ENCODE results near the gene HMX1. TPM values are rescaled to one million over a fixed set of nuclear protein-coding genes. Genes with fewer than 3 reads are reported as not detected.

HMX1 gene
- total RNA-seq, 8 experiments from 2014 or later: 0.13 to 4.4 (median 0.43) TPM; not detected in 3

DNA sequence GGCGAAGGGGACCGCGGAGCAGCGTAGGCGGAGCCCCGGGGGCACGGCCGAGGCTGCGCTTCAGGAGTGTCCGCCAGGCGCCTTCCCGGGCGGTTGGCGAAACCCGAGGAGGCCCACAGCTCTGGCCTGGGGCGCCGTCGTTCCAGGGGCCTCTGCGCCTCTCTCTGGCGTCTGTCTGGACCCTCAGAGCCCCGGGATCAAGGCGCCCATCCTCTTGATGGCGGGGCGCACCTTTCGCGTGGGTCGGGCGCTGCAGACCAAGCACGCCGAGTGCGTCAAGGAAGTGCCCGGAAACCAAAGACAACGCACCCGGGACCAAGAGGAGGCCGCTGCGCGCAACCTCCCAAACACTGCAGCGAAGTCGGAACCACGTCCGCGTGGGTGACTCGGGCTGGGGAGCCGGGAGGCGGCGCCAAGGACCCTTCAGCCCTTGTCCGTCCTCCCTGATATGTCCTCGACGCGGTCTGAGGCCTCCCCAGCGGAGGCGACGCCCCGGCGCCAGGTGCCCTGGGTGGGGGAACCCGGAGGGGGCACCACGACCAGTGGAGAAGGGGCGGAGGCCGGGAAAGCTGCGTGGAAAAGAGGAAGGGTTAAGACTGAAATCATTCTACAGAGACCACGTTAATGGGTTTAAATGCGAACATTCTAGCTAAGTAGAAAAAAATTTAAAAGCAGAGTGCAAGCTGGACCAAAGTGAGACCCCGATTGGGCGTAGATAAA is 9.9 kb downstream of the HMX1 start:
- no peaks in the 10 kb centered on the region for H3K4me1 ChIP-seq (replicated peaks in 1 of 2)
- WGBS, 10 experiments: 0 to 60% (median 2%) methylated on average over 1 to 13 of the region's 64 CpGs; no CpG with 5 or more reads in 3 of the 10 experiments
- no peak overlapping the region for H3K4me3 ChIP-seq
- ATAC-seq (replicated peaks in 6 of 8): peak in 1 of 8 experiments; percentile 39
- H3K27ac ChIP-seq: no peak overlapping the region
- in situ Hi-C loops (cut with MboI; ENCODE audit: low pct_unique_long_range_greater_than_20kb in 2 of 9, low sequenced_read_pairs in 9 of 9, unreplicated experiment in 9 of 9): no loop called here

DNA sequence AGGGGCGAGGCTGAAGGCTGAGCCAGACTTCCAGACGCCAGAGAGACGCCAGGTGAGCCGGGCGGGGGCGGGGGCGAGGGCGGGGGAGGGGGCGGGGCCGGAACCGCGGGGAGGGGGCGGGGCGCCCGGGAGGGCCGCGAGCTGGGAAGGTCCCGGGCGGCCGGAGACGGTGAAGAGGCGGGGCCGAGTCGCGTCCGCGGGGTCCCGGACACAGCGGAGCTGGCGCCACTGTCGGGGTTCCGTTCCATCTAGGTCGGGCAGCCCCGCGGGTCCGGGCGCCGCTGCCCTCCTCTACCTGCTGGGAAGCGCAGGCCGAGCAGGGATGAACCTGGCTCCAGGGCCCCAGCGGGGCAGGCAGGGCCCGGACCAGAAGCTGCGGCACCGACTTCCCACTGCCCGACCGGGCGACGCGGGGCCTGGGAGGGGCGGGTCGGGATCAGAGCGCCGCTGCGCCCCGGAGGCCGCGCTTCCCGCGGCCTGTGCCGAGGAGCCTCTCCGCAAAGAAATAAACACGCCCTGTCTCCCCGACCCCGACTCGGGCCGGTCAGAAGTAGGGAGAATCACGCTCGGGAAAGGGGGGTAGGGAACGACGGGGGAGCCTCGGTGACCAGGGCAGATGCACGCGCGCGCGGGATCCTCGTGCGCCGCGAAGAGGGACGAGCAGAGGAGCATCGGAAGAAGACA is 10.6 kb downstream of the HMX1 start:
- Histone ChIP-seq H3K27ac (no peak overlapping the region), H3K4me3 (no peak overlapping the region), H3K4me1 (replicated peaks in 1 of 2) (no peaks in the 10 kb centered on the region)
- ATAC-seq (replicated peaks in 6 of 8): peak in 1 of 8 experiments; percentile 17
- in situ Hi-C loops (cut with MboI; ENCODE audit: low pct_unique_long_range_greater_than_20kb in 2 of 9, low sequenced_read_pairs in 9 of 9, unreplicated experiment in 9 of 9): no loop called here
- 0 to 17% (median 1%) methylated on average over 6 to 20 of the region's 82 CpGs; no CpG with 5 or more reads in 7 of the 10 experiments for WGBS, 10 experiments

DNA sequence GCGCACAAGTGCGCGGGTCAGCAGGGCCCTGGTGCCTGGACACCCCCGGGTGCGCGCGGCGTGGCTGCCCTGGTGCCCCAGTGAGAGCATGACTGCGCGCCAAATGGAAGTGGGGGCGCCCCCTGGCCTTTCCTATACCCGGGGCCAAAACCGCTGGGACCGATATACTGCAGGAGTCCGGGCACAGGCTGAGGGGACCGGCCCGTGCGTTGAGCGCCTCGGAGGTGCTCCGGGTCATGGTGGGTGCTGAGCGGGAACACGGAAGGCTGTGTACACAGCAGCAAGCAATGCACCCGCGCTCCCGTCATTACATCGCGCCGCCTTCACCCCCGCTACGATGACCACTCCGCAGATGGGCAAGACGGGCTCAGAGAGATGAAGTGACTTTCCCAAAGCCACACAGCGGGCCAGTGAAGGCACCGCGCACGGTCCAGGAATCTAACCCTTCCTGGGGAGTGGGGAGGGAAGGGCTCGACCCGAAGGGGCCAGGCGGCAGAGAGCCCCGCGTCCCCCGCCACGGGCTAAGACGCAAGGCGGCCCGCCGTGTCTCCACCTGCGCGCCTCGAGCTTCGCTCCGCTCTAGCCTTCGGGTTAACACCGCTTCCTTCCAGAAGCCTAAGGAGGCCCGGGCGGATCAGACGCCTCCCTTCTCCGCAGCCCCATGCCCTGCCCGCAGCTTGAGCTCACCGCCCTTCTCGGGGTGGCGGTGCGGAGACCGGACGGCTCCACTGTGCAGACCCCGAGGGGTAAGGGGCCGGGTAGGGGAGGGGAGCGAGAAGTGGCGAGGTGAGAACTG is 11.3 kb downstream of the HMX1 start:
- in situ Hi-C loops (cut with MboI; ENCODE audit: low pct_unique_long_range_greater_than_20kb in 2 of 9, low sequenced_read_pairs in 9 of 9, unreplicated experiment in 9 of 9): no loop called here
- peak in 1 of 8 experiments; percentile 13 for ATAC-seq (replicated peaks in 6 of 8)
- Histone ChIP-seq H3K4me3 (no peak overlapping the region), H3K4me1 (replicated peaks in 1 of 2) (no peaks in the 10 kb centered on the region), H3K27ac (no peak overlapping the region)
- 0 to 4% (median 2%) methylated on average over 5 to 13 of the region's 70 CpGs; no CpG with 5 or more reads in 7 of the 10 experiments for WGBS, 10 experiments

DNA sequence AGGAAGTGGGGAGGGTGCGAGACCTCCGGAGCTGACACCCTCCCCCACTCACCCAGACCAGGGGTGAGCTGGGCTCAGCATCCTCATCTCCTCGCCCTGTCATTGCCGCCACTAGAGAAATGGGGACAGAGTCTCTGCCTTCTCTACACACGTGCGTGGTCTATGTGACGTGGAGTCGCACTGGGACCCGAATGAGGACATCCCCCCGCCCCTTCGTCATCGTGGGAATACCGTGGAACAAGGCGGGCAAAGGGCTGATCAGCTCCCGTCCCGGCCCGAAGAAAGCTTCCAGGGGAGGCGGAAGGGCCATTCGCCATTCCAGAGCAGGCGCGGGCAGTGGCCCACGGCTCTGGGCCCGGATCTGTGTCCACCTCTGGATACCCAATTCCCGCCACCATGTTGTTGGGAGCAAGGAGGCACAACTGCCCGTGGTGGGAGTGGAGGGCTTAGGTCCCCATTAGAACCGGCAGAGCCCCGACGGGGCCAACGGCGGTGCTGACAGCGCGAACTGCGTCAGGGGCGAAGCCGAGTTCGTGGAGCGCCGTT is 12.0 kb downstream of the HMX1 start:
- WGBS, 10 experiments: 0 to 60% (median 2%) methylated on average over 1 to 16 of the region's 38 CpGs; no CpG with 5 or more reads in 5 of the 10 experiments
- Histone ChIP-seq H3K27ac (no peak overlapping the region), H3K4me3 (no peak overlapping the region), H3K4me1 (replicated peaks in 1 of 2) (no peaks in the 10 kb centered on the region)
- no peak for ATAC-seq (replicated peaks in 6 of 8)
- in situ Hi-C loops (cut with MboI; ENCODE audit: low pct_unique_long_range_greater_than_20kb in 2 of 9, low sequenced_read_pairs in 9 of 9, unreplicated experiment in 9 of 9): no loop called here

DNA sequence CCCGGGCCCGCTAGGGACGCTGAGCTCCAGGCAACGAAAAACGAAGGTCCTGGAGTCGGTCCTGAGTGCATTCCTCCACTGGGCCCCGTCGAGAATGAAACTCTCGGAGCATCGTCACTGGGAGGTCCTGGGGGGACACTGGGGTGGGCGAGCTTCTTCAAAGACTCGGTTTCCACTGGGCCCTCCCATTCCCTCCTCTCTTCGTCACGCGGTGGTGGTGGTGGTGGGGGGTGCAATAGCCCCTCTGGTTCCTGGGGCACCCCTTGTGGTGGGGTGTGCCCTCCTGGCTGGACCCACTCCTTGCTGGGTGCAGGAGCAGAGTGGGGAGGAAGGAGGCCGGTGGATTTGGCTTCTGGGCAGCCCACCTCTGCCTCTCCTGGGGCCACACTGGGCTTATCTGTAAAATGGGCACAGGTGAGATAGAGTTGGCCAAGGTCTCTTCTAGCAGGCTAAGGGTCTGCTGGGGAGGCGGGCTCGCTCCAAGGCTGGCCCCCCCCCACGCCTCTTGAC is 12.9 kb downstream of the HMX1 start:
- 0 to 17% (median 0%) methylated on average over 1 to 11 of the region's 19 CpGs; no CpG with 5 or more reads in 7 of the 10 experiments for WGBS, 10 experiments
- Histone ChIP-seq H3K27ac (no peak overlapping the region), H3K4me1 (replicated peaks in 1 of 2) (no peaks in the 10 kb centered on the region), H3K4me3 (no peak overlapping the region)
- no peak for ATAC-seq (replicated peaks in 6 of 8)
- in situ Hi-C loops (cut with MboI; ENCODE audit: low pct_unique_long_range_greater_than_20kb in 2 of 9, low sequenced_read_pairs in 9 of 9, unreplicated experiment in 9 of 9): no loop called here

DNA sequence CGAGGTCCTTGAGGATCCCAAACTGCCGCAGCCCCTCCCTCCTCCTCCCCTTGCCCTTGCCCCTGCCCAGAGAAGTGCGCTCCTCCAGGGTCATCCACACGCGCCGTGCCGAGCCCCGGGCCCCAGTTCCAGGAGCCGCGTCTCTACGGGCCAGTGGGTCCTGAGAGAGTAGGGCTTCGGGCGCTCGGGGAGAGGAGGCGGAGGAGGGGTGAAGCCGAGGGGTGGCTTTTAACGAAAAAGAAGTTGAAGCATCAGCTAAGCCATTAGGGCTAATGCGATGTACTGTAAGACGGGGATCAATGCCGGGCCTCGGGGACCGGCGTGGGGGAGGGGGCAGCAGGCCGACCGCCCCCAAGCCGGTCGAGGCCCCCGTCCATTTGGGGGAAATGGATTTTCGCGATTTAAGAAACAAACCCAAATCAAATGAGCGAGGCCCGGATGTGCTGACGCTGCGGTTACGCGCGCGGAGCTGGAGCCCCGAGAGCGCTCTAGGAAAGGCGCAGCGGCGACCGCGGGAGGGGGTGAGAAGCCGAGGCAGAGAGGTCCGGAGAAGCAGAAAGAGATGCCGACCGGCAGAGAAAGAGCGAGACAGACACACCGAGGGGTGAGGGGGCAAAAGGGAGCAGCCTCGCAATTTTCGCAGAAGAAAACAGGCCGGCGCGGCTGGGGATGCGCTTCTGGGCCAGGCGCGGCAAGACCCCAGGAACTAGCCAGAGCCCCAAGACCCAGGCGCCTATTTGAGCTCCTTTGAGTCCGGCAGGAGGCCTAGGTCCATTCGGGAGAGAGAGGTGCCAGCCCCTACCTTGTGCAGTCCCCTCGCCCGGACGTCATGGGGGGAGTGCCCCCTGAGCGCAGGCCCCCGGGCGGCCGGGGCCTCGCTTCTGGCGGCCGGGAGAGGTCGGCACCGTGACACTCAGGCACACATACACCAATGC is 13.6 kb downstream of the HMX1 start:
- WGBS, 10 experiments: 0 to 10% (median 1%) methylated on average over 2 to 14 of the region's 74 CpGs; no CpG with 5 or more reads in 4 of the 10 experiments
- no peak for ATAC-seq (replicated peaks in 6 of 8)
- in situ Hi-C loops (cut with MboI; ENCODE audit: low pct_unique_long_range_greater_than_20kb in 2 of 9, low sequenced_read_pairs in 9 of 9, unreplicated experiment in 9 of 9): no loop called here
- H3K27ac ChIP-seq: no peak overlapping the region
- H3K4me3 ChIP-seq: peak overlapping the region in 3 of 5 donors; percentile 11 to 14 (median 14)
- no peaks in the 10 kb centered on the region for H3K4me1 ChIP-seq (replicated peaks in 1 of 2)

DNA sequence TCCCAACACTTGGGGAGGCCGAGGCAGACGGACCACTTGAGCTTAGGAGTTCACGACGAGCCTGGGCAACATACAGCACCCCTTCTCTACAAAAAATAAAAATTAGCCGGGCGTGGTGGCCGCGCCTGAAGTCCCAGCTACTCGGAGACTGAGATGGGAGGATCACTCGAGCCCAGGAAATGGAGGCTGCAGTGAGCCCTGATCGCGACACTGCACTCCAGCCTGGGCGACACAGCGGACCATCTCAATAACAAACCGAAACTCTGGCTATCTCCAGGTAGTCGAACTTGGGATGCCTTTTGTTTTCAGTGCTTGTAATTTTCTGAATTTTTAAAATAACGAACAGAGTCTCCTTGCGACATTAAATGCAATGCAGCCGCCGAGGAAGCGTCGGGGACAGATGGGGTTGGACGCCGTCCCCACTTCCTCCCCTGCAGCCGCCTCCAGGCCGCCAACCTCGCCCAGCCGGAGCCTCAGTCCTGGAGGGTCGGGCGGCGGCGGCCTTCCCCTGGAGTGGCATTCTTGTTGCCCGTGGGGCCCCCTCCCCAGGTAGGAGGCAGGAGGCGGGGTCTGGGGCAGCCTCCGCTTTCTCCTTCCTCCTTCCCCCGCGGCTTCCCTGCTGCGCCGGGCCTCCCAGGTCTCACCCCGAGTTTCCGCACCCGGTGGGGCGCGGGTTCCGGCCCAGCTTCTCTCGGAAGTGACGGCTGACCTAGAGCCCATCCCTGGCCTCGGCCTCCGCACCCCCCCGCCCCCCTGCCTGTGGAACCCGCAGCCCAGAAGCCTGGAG is 14.6 kb downstream of the HMX1 start:
- in situ Hi-C loops (cut with MboI; ENCODE audit: low pct_unique_long_range_greater_than_20kb in 2 of 9, low sequenced_read_pairs in 9 of 9, unreplicated experiment in 9 of 9): no loop called here
- H3K4me3 ChIP-seq: no peak overlapping the region
- H3K27ac ChIP-seq: no peak overlapping the region
- no peak for ATAC-seq (replicated peaks in 6 of 8)
- no peaks in the 10 kb centered on the region for H3K4me1 ChIP-seq (replicated peaks in 1 of 2)
- 0 to 60% (median 0%) methylated on average over 1 to 9 of the region's 51 CpGs; no CpG with 5 or more reads in 5 of the 10 experiments for WGBS, 10 experiments

DNA sequence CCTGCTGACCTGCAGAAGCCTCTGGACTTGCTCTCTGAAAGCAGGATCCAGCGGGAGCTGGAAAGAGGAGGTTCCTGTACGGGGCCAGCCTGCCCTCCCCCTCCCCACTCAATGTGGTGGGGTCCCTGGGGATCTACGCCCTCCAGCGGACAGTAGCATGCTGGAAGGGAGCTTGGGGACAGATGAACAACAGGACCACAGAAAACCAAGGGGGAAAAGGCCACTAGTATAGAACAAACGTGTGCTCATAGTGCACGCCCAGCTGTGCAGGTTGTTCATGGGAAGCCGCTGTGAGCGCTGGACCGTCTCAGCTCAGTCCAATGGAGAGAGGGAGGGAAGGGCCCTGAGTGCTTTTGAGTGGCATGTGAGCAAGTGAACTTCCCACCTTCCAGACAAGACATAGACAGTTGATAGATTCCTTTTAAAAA is 15.8 kb downstream of the HMX1 start:
- no peak overlapping the region for H3K4me3 ChIP-seq
- ATAC-seq (replicated peaks in 6 of 8): peak in 5 of 8 experiments; percentile 54 to 85 (median 67)
- 0 to 60% (median 15%) methylated on average over 1 to 8 of the region's 9 CpGs; no CpG with 5 or more reads in 1 of the 10 experiments for WGBS, 10 experiments
- H3K27ac ChIP-seq: no peak overlapping the region
- no peaks in the 10 kb centered on the region for H3K4me1 ChIP-seq (replicated peaks in 1 of 2)
- in situ Hi-C loops (cut with MboI; ENCODE audit: low pct_unique_long_range_greater_than_20kb in 2 of 9, low sequenced_read_pairs in 9 of 9, unreplicated experiment in 9 of 9): no loop called here

DNA sequence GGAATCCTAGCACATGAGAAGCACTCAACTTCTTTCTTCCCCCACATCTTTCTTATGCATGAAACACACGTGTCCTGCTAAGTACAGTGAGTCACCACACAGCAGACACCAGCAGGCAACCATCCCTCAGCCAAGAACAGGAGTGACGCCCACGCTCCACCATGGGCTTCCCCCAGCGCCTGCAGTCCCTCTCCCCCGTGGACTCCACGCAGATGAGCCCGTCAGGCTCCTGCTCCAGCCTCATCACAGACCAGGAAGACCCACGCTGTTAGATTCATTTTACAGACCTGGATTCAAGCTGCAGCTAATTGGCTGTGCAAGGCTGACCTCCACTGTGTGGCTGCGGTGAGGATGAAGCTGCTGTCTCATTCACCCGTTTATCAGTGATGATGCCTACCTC is 16.7 kb downstream of the HMX1 start:
- ATAC-seq (replicated peaks in 6 of 8): peak; percentile 79 to 98 (median 88)
- Histone ChIP-seq H3K4me3 (no peak overlapping the region), H3K4me1 (replicated peaks in 1 of 2) (no peaks in the 10 kb centered on the region), H3K27ac (no peak overlapping the region)
- 0 to 27% (median 5%) methylated on average over 2 to 7 of the region's 10 CpGs; no CpG with 5 or more reads in 4 of the 10 experiments for WGBS, 10 experiments
- in situ Hi-C loops (cut with MboI; ENCODE audit: low pct_unique_long_range_greater_than_20kb in 2 of 9, low sequenced_read_pairs in 9 of 9, unreplicated experiment in 9 of 9): no loop called here

DNA sequence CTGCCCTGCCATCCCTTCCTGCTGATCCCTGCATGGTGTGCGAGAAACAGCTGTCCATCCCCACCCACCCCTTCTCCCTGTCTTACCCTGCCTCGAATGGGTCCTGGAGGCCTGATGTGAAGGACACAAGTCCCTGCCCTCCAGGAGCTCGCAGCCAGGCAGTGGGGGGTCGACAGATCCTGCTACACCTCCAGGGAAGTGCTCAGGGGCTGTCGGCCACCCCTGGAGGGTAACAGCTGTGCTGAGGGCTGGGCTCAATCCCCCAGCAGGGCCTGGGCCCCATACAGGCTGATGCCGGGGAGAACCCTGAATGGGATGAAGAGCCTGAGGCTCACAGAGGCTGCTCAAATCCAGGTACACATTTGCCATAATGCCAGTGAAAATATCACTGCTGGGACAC is 17.6 kb downstream of the HMX1 start:
- Histone ChIP-seq H3K4me1 (replicated peaks in 1 of 2) (no peaks in the 10 kb centered on the region), H3K27ac (no peak overlapping the region), H3K4me3 (no peak overlapping the region)
- no peak for ATAC-seq (replicated peaks in 6 of 8)
- WGBS, 10 experiments: 0 to 36% methylated on average over 1 to 2 of the region's 6 CpGs; no CpG with 5 or more reads in 8 of the 10 experiments
- in situ Hi-C loops (cut with MboI; ENCODE audit: low pct_unique_long_range_greater_than_20kb in 2 of 9, low sequenced_read_pairs in 9 of 9, unreplicated experiment in 9 of 9): no loop called here

DNA sequence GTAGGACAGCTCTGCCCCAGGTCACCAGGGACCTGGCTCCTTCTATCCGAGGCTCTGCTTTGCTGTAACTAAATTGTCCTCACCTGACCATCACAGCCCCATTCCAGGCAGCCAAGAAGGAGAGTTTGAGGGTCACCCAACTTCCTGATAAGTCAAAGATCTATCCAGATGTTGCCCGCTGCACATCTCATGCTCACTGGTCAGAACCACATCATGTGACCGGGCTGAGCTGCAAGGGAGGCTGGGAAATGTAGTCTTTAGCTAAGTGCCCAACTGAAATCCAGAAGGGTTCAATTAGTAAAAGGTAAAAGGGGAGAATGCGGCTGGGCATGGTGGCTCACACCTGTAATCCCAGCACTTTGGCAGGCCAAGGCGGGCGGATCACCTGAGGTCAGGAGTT is 18.4 kb downstream of the HMX1 start:
- WGBS, 10 experiments: 83 to 100% (median 100%) methylated on average over 1 to 6 of the region's 6 CpGs; no CpG with 5 or more reads in 6 of the 10 experiments
- Histone ChIP-seq H3K4me3 (no peak overlapping the region), H3K4me1 (replicated peaks in 1 of 2) (no peaks in the 10 kb centered on the region), H3K27ac (no peak overlapping the region)
- in situ Hi-C loops (cut with MboI; ENCODE audit: low pct_unique_long_range_greater_than_20kb in 2 of 9, low sequenced_read_pairs in 9 of 9, unreplicated experiment in 9 of 9): no loop called here
- no peak for ATAC-seq (replicated peaks in 6 of 8)

Data from motor neuron (in vitro differentiated cells).